ENCODE results near the gene REXO1.
"Not testable (repeated sequence)": the region's sequence is repeated elsewhere in the genome, so short reads cannot be mapped to it uniquely, and the experiment has no call there.

REXO1 gene

GRCh38 chr19:1808395-1808731 lies 39.9 kb downstream of the REXO1 start:
- H3K27ac ChIP-seq (ENCODE audit: low read depth, low read length): no peak overlapping the region

GRCh38 chr19:1807695-1808394 lies 40.4 kb downstream of the REXO1 start:
- no peaks in the 10 kb centered on the region for H3K27me3 ChIP-seq (ENCODE audit: control insufficient read depth, insufficient read depth, low read length)
- H3K9ac ChIP-seq (ENCODE audit: low read length): no peak overlapping the region
- H3K4me1 ChIP-seq (ENCODE audit: control insufficient read depth, insufficient read depth, low read length): peaks cover 2% of the 10 kb centered on the region
- no peak overlapping the region for H3K4me3 ChIP-seq (ENCODE audit: low read length)
- H3K36me3 ChIP-seq (ENCODE audit: control insufficient read depth, insufficient read depth, low read length): no peaks in the 10 kb centered on the region
- H3K27ac ChIP-seq (ENCODE audit: low read depth, low read length): no peak overlapping the region

More at GRCh38 chr19:1808395-1808731, 39.9 kb downstream of the REXO1 start:
- no peak overlapping the region for H3K9ac ChIP-seq (ENCODE audit: low read length)
- H3K4me1 ChIP-seq (ENCODE audit: control insufficient read depth, insufficient read depth, low read length): peaks cover 7% of the 10 kb centered on the region
- no peak overlapping the region for H3K4me3 ChIP-seq (ENCODE audit: low read length)
- no peaks in the 10 kb centered on the region for H3K36me3 ChIP-seq (ENCODE audit: control insufficient read depth, insufficient read depth, low read length)
- H3K27me3 ChIP-seq (ENCODE audit: control insufficient read depth, insufficient read depth, low read length): no peaks in the 10 kb centered on the region

- Histone ChIP-seq H3K27me3 (ENCODE audit: control insufficient read depth, insufficient read depth, low read length) (no peaks in the 10 kb centered on the region), H3K36me3 (ENCODE audit: control insufficient read depth, insufficient read depth, low read length) (no peaks in the 10 kb centered on the region), H3K27ac (ENCODE audit: low read depth, low read length) (no peak overlapping the region), H3K4me3 (ENCODE audit: low read length) (no peak overlapping the region), H3K9ac (ENCODE audit: low read length) (no peak overlapping the region), H3K4me1 (ENCODE audit: control insufficient read depth, insufficient read depth, low read length) (no peaks in the 10 kb centered on the region)
Observed at GRCh38 chr19:1807030-1807694, 41.1 kb downstream of the REXO1 start.

GRCh38 chr19:1806184-1807029 lies 41.9 kb downstream of the REXO1 start:
- H3K9ac ChIP-seq (ENCODE audit: low read length): no peak overlapping the region

GRCh38 chr19:1805401-1806183 lies 42.7 kb downstream of the REXO1 start:
- no peaks in the 10 kb centered on the region for H3K27me3 ChIP-seq (ENCODE audit: control insufficient read depth, insufficient read depth, low read length)
- H3K36me3 ChIP-seq (ENCODE audit: control insufficient read depth, insufficient read depth, low read length): no peaks in the 10 kb centered on the region
- no peak overlapping the region for H3K27ac ChIP-seq (ENCODE audit: low read depth, low read length)
- no peaks in the 10 kb centered on the region for H3K4me1 ChIP-seq (ENCODE audit: control insufficient read depth, insufficient read depth, low read length)
- no peak overlapping the region for H3K4me3 ChIP-seq (ENCODE audit: low read length)
- H3K9ac ChIP-seq (ENCODE audit: low read length): no peak overlapping the region

More at GRCh38 chr19:1806184-1807029, 41.9 kb downstream of the REXO1 start:
- Histone ChIP-seq H3K36me3 (ENCODE audit: control insufficient read depth, insufficient read depth, low read length) (no peaks in the 10 kb centered on the region), H3K4me1 (ENCODE audit: control insufficient read depth, insufficient read depth, low read length) (no peaks in the 10 kb centered on the region), H3K27me3 (ENCODE audit: control insufficient read depth, insufficient read depth, low read length) (no peaks in the 10 kb centered on the region), H3K27ac (ENCODE audit: low read depth, low read length) (no peak overlapping the region), H3K4me3 (ENCODE audit: low read length) (no peak overlapping the region)

GRCh38 chr19:1804858-1805257 lies 43.4 kb downstream of the REXO1 start:
- H3K27me3 ChIP-seq (ENCODE audit: control insufficient read depth, insufficient read depth, low read length): no peaks in the 10 kb centered on the region
- H3K9ac ChIP-seq (ENCODE audit: low read length): no peak overlapping the region
- H3K27ac ChIP-seq (ENCODE audit: low read depth, low read length): no peak overlapping the region
- H3K4me3 ChIP-seq (ENCODE audit: low read length): no peak overlapping the region
- H3K36me3 ChIP-seq (ENCODE audit: control insufficient read depth, insufficient read depth, low read length): no peaks in the 10 kb centered on the region
- no peaks in the 10 kb centered on the region for H3K4me1 ChIP-seq (ENCODE audit: control insufficient read depth, insufficient read depth, low read length)

- Histone ChIP-seq H3K4me1 (ENCODE audit: control insufficient read depth, insufficient read depth, low read length) (no peaks in the 10 kb centered on the region), H3K27me3 (ENCODE audit: control insufficient read depth, insufficient read depth, low read length) (no peaks in the 10 kb centered on the region), H3K27ac (ENCODE audit: low read depth, low read length) (no peak overlapping the region), H3K9ac (ENCODE audit: low read length) (no peak overlapping the region), H3K36me3 (ENCODE audit: control insufficient read depth, insufficient read depth, low read length) (no peaks in the 10 kb centered on the region), H3K4me3 (ENCODE audit: low read length) (no peak overlapping the region)
Observed at GRCh38 chr19:1799695-1800342, 48.5 kb downstream of the REXO1 start.

- not testable (repeated sequence) for H3K9ac ChIP-seq (ENCODE audit: low read length); H3K27ac ChIP-seq (ENCODE audit: low read depth, low read length); H3K4me1 ChIP-seq (ENCODE audit: control insufficient read depth, insufficient read depth, low read length); H3K27me3 ChIP-seq (ENCODE audit: control insufficient read depth, insufficient read depth, low read length); H3K36me3 ChIP-seq (ENCODE audit: control insufficient read depth, insufficient read depth, low read length); H3K4me3 ChIP-seq (ENCODE audit: low read length)
Observed at GRCh38 chr19:1797313-1797712, 51.0 kb downstream of the REXO1 start.

- Histone ChIP-seq H3K4me3 (ENCODE audit: low read length) (no peak overlapping the region), H3K4me1 (ENCODE audit: control insufficient read depth, insufficient read depth, low read length) (no peaks in the 10 kb centered on the region), H3K36me3 (ENCODE audit: control insufficient read depth, insufficient read depth, low read length) (no peaks in the 10 kb centered on the region)
Observed at GRCh38 chr19:1796395-1797142, 51.7 kb downstream of the REXO1 start.

GRCh38 chr19:1794424-1795172 lies 53.7 kb downstream of the REXO1 start:
- Histone ChIP-seq H3K36me3 (ENCODE audit: control insufficient read depth, insufficient read depth, low read length) (no peaks in the 10 kb centered on the region), H3K27ac (ENCODE audit: low read depth, low read length) (no peak overlapping the region), H3K9ac (ENCODE audit: low read length) (no peak overlapping the region), H3K4me3 (ENCODE audit: low read length) (no peak overlapping the region), H3K4me1 (ENCODE audit: control insufficient read depth, insufficient read depth, low read length) (no peaks in the 10 kb centered on the region), H3K27me3 (ENCODE audit: control insufficient read depth, insufficient read depth, low read length) (no peaks in the 10 kb centered on the region)

More at GRCh38 chr19:1796395-1797142, 51.7 kb downstream of the REXO1 start:
- Histone ChIP-seq H3K9ac (ENCODE audit: low read length) (no peak overlapping the region), H3K27ac (ENCODE audit: low read depth, low read length) (no peak overlapping the region), H3K27me3 (ENCODE audit: control insufficient read depth, insufficient read depth, low read length) (no peaks in the 10 kb centered on the region)

GRCh38 chr19:1791879-1792278 lies 56.4 kb downstream of the REXO1 start:
- Histone ChIP-seq H3K27ac (ENCODE audit: low read depth, low read length) (no peak overlapping the region), H3K4me3 (ENCODE audit: low read length) (no peak overlapping the region), H3K27me3 (ENCODE audit: control insufficient read depth, insufficient read depth, low read length) (no peaks in the 10 kb centered on the region), H3K9ac (ENCODE audit: low read length) (no peak overlapping the region), H3K36me3 (ENCODE audit: control insufficient read depth, insufficient read depth, low read length) (no peaks in the 10 kb centered on the region), H3K4me1 (ENCODE audit: control insufficient read depth, insufficient read depth, low read length) (no peaks in the 10 kb centered on the region)

All from rectal smooth muscle tissue (tissue), 1 donor.